Measurements from ENCODE around the gene LMNTD1.
"Not testable (repeated sequence)": the region's sequence is repeated elsewhere in the genome, so short reads cannot be mapped to it uniquely, and the experiment has no call there.

The LMNTD1 gene

DNA sequence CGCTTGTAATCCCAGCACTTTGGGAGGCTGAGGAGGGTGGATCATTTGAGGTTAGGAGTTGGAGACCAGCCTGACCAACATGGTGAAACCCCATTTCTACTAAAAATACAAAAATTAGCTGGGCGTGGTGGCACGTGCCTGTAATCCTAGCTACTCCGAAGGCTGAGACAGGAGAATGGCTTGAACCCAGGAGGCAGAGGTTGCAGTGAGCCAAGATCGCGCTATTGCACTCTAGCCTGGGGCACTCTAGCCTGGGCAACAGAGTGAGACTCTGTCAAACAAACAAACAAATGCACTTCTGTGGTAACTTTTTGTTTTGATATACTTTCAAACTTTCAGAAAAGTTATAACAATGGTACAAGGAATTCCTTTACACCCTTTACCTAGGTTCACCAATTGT lies 126.3 kb downstream of the LMNTD1 start:
- DNase-seq: not testable (repeated sequence)
